NCI-H2196 (cell line): ENCODE measurements around the gene RYR2.

ENCODE experiments used
- DNase-seq: peaks from one replicate; lab custom pipeline; 2025; ENCODE audit not compliant: unreplicated experiment; lab: John Stamatoyannopoulos, UW

The RYR2 gene

DNA sequence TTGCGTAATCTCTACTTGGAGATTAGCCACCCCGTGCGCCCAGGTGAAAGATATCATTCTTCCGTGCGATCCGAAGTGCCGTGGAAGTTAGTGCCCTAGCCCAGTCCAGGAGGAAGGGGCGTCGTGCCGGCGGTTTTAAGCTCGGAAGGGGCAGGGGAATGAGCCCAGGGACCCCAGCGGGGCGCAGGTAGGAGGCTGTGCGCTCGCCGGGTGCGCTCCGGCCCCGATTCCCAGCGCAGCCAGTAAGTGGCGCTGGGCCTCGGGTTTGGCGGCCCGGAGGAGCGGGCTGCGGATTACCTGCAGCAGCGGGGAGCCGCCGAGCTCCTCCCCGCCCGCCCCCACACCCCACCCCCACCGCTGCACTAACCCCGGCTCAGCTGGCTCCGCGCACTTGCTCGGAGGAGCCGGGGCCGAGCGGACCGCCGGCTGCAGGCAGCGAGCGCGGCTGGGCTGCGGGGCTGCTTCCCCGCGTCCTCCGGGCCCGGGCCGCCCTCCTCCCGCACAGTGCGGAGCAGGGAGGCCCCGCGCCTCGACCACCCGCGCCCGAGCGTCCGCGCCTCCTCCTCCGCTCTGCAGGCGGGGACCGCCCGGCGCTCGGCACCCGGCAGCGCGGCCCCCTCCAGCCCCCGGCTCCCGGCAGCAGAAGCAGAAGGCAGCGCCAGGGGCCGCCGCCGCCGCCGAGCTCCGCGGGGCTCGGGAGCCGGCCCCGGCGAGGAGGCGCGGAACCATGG lies at the start of gene RYR2:
Gene RYR2 (plus strand): TSS at position 390 of the 731 bp plus-strand sequence. CDS start 338 bp downstream, at position 728.
- DNase-seq, result no peak

DNA sequence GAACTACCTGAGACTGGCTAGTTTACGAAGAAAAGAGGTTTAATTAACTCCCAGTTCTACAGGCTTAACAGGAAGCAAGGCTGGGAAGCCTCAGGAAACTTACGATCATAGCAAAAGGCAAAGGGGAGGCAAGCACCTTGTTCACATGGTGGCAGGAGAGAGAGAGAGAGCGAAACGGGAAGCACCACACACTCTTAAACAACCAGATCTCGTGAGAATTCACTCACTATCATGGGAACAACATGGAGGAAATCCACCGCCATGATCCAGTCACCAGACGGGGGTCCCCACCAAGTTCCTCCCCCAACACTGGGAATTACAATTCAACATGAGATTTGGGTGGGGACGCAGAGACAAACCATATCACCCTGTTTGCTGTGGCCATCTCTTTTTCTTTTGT lies 49.5 kb upstream of the RYR2 start:
- no peak for DNase-seq

DNA sequence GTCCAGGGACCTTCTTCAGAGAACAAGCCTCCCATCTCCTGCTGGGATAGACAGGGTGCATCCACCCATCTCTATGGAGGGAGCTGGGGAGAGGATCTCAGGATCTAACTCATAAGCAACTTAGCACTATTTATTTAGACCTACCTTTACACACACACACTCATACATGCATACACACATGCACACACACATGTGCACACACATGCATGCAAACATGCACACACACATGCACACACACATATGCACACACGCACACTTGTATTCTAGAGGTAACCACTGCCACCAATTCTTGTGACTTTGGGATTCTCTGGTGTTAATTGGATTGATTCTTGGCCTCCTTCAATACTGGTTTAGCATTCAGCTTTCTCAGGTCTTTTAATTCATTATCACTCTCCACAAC lies 47.5 kb upstream of the RYR2 start:
- DNase-seq, result no peak

DNA sequence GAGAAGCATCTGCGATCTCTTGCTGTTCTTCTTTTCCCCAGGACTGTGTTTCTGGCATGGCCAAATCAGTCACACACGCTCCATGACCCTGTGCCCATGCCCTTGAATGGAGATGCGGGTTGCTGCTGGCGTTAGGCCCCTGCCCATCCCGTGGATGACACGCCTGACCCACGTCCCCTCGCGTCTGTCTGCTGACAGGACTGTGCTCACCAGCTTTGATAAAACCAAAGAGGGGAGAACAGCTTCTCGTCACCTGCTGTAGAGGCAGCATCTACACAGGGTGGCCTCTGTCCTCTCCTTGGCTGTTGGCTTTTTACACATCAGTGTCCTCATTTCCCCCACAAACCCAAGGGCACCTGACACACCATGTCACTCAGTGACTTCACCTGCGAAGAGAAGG lies 44.6 kb upstream of the RYR2 start:
- no peak for DNase-seq

DNA sequence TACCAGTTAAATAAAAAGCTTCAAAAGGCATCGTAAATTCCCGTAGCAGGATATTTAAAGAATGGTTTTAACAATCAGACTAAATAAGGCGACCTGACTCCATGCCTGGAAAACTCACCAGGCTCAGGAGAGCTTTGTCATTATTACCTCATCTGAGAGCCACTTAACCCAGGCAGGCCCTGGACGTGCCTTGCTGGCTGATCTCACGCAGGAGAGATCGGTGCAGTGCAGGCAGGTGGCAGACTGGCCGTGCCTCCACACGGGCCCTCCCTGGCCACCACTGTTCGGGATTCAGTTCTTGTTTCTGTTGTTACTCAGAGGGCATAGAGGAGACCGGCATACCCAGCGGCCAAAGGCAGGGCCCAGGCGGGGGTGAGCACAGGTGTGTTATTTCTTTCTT lies 44.1 kb upstream of the RYR2 start:
- DNase-seq, result no peak

DNA sequence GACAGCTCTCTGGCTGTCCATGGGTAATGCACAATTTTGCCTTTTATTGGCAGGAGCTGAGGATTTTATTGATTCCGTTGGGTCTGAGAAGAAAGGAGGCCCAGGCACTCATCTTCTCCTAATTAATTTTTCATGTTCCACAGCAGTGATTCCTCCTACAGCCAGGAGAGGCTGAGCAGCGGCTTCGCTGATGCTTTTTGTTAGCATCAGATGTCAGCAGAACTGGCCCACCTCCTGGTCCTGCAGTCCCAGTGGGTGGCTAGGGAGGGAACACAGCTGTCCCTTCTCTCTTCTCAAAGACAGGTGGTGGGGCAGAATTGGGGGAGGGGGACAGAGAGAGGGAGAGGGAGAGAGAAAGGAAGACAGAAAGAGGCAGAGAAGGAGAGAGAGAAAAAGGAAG lies 43.4 kb upstream of the RYR2 start:
- DNase-seq, result no peak

DNA sequence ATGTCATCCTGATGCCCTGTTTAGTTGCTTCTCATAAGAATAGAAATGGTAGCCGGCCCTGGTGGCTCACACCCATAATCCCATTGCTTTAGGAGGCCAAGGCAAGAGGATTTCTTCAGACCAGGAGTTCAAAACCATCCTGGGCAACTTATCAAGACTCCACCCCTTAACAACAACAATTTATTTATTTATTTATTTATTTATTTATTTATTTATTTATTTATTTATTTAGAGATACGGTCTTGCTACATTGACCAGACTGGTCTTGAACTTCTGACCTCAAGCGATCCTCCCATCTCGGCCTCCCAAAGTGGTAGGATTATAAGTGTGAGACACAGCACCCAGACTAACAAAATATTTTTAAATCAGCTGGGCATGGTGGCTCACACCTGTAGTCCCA lies 41.8 kb upstream of the RYR2 start:
- no peak for DNase-seq

DNA sequence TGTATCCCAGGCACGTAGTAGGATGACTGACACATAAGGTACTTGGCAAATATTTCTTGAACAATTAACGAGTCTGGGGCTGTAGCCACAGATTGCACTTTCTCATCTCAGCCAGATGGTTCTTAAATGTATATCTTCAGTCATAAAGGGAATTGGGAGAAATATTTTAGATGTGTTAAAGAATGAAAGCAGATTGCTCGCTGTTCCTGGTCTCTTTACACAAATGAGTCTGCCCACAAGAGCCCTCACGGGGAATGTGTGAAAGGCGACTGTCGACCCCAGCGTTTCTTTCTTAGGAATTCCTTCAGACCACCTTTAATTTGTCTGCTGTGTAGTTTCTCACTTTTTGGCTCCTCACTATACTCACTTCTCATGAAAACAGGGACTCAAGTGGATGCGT lies 38.5 kb upstream of the RYR2 start:
- no peak for DNase-seq

DNA sequence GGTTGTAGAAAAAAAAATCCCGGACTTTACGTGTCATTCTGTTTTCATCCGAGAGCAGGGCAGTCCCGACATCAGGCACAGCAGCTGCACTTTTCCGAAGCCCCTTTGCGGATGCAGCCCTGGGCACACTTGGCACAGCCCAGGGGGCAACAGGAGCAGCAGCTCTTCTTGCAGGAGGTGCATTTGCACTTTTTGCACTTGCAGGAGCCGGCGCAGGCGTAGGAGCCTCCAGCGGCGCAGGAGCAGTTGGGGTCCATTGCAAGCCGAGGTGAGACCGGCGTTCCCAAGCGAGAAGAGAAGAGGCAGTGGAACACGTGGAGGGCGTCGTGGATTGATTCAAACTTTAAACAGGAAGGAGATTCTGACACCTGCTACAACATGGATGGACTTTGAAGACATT lies 37.9 kb upstream of the RYR2 start, which contains the start of gene MT1HL1:
Gene MT1HL1 (minus strand): TSS at position 326 of the 400 bp plus-strand sequence. CDS start 69 bp downstream, at position 257.
- DNase-seq, result no peak

DNA sequence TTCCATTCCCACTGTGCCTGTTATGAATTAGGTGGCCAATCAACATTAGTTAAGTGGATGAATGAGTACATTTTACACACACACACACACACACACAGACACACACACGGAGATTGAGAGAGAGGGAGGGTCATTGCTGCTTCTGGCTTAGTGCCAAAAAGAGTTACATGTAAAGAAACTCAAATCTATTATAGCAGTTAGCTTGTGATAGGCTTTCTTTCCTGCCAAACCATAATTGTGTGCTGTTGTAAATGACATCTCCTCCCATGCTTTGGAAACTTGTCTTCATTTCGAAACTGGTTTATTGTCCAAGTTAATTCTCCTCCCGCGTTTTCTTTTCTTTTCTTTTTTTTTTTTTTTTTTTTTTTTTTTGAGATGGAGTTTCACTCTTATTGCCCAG lies 36.3 kb upstream of the RYR2 start:
- DNase-seq, result no peak

DNA sequence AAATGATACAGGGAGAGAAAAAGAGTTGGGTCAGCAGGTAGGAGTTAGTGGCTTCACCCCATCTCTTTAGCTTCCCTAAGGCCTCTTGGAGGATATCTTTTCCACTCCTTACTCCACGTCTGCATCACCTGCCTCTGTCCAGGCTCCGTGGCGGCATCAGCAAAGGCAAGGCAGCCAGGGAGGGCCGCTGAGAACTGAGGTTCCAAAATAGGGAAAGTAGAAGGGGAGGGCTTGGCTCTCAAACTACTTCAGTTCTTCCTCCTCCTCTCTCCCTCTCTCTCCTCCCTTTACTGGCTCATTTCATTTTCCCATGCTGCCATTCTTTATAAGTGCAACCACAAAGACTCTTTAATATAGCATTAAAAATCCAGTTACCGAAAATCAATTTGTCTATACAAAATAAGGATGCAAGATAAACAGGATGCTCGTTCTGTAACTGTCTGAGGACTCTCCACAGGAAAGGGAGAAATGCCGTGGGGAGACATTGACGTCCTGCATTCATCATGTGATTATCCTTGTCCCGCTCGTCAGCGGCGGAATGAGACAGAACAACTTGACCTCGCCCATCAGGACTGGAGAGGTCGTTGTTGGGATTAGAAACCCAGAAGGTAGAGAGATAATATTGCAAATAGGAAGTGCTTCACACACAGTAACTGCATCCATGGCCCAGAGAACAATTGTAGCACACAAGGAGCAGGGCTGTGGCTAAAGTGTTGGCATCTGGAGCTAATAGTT lies 34.7 kb upstream of the RYR2 start:
- no peak for DNase-seq

DNA sequence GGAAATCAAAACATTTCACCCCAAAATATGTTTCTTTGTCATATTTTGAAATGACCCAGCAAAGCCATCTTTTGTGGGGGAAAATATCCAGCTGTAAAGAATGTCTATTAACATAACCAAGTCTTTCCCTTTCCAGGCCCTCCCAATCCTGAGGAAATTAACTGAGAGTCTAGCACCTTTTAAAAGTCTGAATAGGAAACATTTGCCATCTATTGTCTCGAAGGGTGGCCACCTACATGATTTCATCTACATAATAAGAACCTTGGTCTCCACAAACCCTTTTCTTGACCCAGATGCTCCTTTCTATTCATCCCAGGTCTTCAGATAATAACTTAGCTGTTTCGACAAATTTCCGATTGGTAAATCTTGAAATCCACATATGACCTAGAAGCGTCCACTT lies 32.4 kb upstream of the RYR2 start:
- no peak for DNase-seq

DNA sequence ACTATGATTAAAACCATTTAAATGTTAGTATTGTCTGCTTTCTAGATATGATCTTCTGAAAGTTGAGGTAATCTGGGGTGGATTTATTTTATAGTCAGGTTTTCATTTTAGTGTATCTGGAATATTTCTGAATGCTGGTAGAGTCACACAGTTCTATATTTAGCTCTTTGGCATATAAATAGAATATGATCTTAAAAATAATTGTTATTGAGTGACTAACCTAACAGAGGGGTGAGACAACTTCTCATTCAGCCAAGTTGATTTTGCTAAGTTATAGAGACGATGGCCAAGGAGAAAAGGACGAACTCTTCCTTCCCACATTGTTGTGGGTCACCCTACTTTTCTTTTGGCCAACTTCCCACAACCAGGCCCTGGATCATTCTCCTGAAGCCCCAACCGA lies 30.6 kb upstream of the RYR2 start:
- no peak for DNase-seq

DNA sequence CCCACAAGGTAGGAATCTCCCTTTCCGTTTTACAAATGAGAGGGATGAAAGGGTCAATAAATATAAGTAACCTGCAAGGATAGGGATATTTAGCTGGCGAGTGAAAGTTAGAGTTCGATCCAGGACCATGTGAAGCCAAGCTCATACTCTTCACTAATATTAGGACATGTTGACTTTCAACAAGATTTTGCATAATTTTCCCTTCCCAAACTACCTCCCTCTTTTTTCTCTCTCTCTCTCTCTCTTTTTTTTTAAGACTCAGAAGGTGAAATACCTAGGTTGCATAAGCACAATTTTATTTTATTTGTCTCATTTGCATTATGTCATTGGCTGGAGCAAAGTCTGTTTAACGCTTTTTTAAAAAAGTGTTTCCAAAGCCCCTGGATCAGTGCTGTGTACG lies 29.6 kb upstream of the RYR2 start:
- DNase-seq, result no peak

DNA sequence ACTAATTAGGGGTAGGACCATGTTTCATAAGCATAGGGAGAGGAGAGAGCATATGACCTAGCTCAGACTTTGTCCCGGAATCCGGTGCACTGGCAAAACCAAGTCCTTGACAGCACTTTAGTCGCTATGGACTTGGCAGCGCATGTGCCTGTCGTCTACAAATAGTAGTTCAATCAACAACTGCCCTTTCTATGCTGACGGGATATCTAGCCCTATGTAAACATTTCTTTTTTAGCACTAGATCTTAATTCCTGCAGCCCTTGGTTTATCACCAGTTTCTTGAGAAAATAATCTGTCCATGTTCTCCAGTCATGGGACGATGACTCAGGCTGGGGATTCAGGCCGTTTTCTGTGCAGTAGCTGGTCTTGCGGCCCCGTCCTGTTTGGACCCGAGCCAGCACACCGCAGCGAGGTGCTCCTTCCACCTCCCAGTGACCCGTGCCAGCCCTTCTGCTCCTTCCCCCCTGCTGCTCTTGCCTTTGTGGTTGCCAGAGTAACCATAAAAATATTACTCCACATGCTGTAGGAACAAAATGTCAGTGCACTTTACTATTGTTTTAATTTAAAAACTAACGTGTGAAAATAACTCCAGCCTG lies 29.1 kb upstream of the RYR2 start:
- DNase-seq, result peak; percentile 5

DNA sequence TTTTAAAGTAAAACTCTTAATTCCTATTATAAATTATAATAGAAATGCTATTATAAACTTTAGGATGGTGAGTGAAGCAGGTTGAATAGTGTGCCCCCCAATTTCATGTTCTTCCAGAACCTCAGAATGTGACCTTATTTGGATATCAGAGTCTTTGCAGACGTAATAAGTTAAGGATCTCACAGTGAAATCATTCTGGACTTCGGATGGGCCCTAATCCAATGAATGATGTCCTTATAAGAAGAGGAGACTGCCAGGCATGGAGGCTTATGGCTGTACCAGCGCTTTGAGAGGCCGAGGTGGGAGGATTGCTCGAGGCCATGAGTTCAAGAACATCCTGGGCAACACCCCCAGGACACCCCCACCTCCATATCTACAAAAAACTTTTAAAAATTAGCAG lies 28.4 kb upstream of the RYR2 start:
- no peak for DNase-seq

DNA sequence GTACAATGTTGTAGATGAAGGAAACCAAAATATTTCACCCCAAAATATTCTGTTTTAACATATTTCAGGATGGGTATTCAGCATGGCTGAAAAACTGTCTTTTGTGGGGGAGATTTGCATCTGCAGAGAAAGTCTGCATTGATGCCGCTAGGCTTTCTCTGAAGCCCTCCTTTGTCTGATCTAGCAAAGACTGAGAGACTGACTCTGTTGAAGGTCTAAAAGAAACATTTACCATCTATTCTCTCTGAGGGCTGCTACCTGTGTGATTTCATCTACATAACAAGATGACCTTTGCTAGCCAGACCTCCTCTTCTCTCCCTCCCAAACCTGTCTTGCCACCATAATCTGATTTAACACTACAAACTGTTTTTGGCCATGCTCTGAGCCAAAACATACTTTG lies 25.4 kb upstream of the RYR2 start:
- no peak for DNase-seq

DNA sequence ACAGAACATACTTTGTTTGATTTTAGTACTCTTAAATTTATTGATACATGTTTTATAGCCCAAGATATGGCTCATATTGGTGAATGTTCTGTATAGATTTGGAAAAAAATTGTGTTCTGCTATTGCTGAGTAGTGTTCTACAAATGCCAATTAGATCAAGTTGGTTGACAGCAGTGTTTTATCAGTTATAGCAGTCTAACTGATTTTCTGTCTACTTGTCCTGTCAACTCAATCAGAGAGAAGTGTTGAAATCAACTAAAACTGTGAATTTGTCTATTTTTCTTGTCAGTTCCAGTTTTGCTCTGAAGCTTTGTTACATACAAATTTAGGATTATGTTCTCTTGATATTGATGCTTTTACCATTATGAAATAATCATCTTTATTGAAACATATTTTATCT lies 23.1 kb upstream of the RYR2 start:
- no peak for DNase-seq

DNA sequence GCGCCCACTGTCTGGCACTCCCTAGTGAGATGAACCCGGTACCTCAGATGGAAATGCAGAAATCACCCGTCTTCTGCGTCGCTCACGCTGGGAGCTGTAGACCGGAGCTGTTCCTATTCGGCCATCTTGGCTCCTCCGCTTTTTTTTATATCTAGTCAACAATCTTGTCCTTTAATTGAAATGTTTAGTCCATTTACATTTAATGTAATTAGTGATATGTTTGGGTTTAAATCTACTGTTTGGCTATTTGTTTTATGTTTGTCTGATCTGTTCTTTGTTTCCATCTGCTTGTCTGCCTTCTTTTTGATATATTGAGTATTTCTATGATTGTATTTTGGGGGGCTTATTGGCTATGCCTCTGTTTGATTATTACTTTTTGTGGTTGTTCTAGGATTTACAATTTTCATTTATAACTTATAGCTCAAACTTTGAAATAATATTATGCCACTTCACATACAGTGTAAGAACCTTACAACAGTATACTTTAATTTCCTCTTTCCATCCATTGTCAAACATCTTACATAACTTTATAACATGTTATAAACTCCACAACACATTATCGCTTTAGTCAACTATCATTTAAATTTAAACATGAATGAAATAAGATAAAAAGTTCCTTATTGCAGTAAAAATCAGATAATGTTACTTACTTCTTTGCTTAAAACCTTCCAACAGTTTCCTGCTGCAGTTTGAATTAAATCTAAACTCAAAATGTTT lies 16.5 kb upstream of the RYR2 start:
- DNase-seq, result no peak

DNA sequence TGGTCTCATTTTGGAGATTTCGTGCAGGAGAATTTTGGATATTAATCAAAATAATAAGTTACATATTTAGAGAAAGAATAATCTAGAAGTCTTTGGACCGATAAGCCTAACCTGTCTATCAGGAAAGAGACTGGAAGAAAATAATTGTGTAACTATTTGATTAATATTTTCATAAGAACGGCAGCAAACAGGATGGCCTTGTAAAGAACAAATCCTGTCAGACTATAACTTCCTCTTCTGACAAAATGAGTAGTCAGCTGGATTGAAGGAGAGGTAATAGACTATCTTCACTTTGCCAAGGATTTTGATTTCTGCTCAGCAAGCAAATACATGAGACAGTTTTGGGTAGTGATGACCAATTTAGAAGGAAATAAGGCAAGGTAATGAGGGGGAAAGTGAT lies 12.7 kb upstream of the RYR2 start:
- no peak for DNase-seq

DNA sequence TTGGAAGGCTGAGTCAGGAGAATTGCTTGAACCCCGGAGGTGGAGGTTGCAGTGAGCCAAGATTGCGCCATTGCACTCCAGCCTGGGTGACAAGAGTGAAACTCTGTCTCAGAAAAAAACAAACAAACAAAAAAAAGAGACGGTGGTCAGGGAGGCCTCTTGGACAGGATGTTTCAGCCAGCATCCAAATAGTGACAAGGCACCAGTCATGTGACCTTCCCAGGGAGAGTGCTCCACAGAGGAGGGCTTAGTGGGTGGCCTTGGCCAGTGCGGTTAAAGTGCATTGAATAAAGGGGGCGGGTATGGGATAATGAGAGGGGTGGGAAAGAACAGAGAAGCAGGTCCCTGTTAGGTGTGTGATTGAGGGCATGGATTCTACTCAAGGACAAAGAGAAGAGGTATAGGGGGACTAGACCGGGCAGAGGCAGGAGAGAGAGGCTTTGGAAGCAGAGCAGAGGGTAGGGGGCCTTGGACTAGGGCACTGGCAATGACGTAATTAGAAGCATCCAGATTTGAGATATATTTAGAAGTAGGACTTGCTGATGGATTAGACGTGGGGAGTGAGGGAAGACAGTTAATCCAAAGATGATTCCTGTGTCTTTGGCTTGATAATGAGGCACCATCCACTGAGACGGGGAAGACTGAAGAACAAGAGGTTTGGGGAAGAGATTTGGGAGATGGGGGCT lies 12.0 kb upstream of the RYR2 start:
- no peak for DNase-seq
